K562 (cell line): ENCODE data around the gene BTN3A1. TPM values are rescaled to one million over a fixed set of nuclear protein-coding genes. Genes with fewer than 3 reads are reported as not detected.

Source experiments
- AFF1 ChIP-seq, 2 experiments: fragments of 450-650 bp; IDR thresholded peaks; 2 replicates each; pipeline ENCODE4 v1.6.1; 2018; ENCODE audit warnings: mild to moderate bottlenecking in 2 of 2, low read depth in 1 of 2; ENCODE audit not compliant: partially characterized antibody in 2 of 2
- CREB5 ChIP-seq: fragments of 250-450 bp; sonication (Bioruptor Pico); IDR thresholded peaks from 2 replicates; pipeline ENCODE4 v1.5.0; 2020; ENCODE audit warnings: mild to moderate bottlenecking
- E2F1 ChIP-seq: sonication (generic); formaldehyde crosslinking; IDR thresholded peaks from 2 replicates; pipeline ENCODE4 v1.8.1; 2023; ENCODE audit warnings: mild to moderate bottlenecking, missing genetic modification reagents, moderate library complexity
- E2F4 ChIP-seq: sonication (generic); formaldehyde crosslinking; IDR thresholded peaks from 2 replicates; pipeline ENCODE4 v1.8.0; 2022; ENCODE audit warnings: mild to moderate bottlenecking, low read depth, missing genetic modification reagents
- ELF1 ChIP-seq: fragments of 200-800 bp; sonication (Bioruptor generic); IDR thresholded peaks from 2 replicates; pipeline ENCODE4 v1.6.1; 2016; ENCODE audit warnings: missing genetic modification characterization, missing compliant biosample characterization
- ELF2 ChIP-seq: fragments of 250-450 bp; sonication (Bioruptor Pico); IDR thresholded peaks from 2 replicates; pipeline ENCODE4 v1.5.0; 2021; ENCODE audit warnings: mild to moderate bottlenecking
- NR4A1 ChIP-seq, 2 experiments: fragments of 250-450 bp in 1 of 2; fragments of 450-650 bp in 1 of 2; sonication (Bioruptor Pico) in 1 of 2; IDR thresholded peaks; 2 replicates each; pipeline versions ENCODE4 v1.4.0 to v1.6.1; 2016 to 2020; ENCODE audit warnings: mild to moderate bottlenecking in 2 of 2, missing compliant biosample characterization in 1 of 2, missing genetic modification characterization in 1 of 2, moderate library complexity in 1 of 2
- THAP12 ChIP-seq: fragments of 250-450 bp; sonication (Bioruptor Pico); IDR thresholded peaks from 2 replicates; pipeline ENCODE4 v1.9.0; 2021; ENCODE audit warnings: mild to moderate bottlenecking, inconsistent platforms
- ZBTB17 ChIP-seq: fragments of 450-650 bp; formaldehyde crosslinking; IDR thresholded peaks from 2 replicates; pipeline ENCODE4 v1.4.0; 2020; ENCODE audit warnings: mild to moderate bottlenecking
- ZNF134 ChIP-seq: fragments of 250-450 bp; sonication (Bioruptor Pico); conservative IDR thresholded peaks from 2 replicates; pipeline ENCODE4 v1.4.0; 2020
- ZNF512 ChIP-seq: IDR thresholded peaks from 2 replicates; pipeline ENCODE4 v1.6.1; 2016; ENCODE audit warnings: missing genetic modification characterization, missing compliant biosample characterization
- ZZZ3 ChIP-seq: fragments of 450-650 bp; IDR thresholded peaks from 2 replicates; pipeline ENCODE4 v1.6.1; 2016; ENCODE audit warnings: antibody characterized with exemption, mild to moderate bottlenecking, moderate library complexity
- polyA plus RNA-seq, 8 experiments: library from polyadenylated mRNA; depleted of rRNA in 4 of 8; stranded (reverse) in 5 of 8; unstranded in 3 of 8; fragments of >200 nt; fragmentation: Nextera tagmentation in 2 of 8; fragmentation: Illumina TruSeq in 1 of 8; extraction: Ambion mirVana in 2 of 8; extraction: Trizol in 1 of 8; gene quantifications; 2 replicates each; pipeline versions ENCODE4 v1.2.1 to v1.2.3, GENCODE V29; 2011 to 2014; ENCODE audit warnings: inconsistent platforms in 1 of 8, missing spikeins in 1 of 8
- total RNA-seq, 7 experiments: library from RNA; depleted of rRNA in 6 of 7; stranded (reverse); fragments of >200 nt in 6 of 7; fragmentation: Illumina TruSeq in 2 of 7; extraction: Trizol in 2 of 7; gene quantifications; 2 replicates each; pipeline versions ENCODE4 v1.2.1 to v1.2.3, GENCODE V29; 2011 to 2021; ENCODE audit warnings: low replicate concordance in 1 of 7

The BTN3A1 gene
- total and polyA plus RNA-seq, 9 of the 15 experiments (the other 6 are each of a cell fraction or from before 2014, with no cell fraction given) = 0.84 to 8.5 (median 3.9) TPM

GRCh38 chr6:26439151-26440125 lies 37.4 kb downstream of the BTN3A1 start (continued):
- TF ChIP-seq E2F4 (CRISPR knock-in tag) (no peak), ELF1 (tag) (no peak; the same call in 1 of the 2 replicates), ZNF512 (0 out of 2 replicates have a peak, but pooled peaks have one; percentile 22), E2F1 (CRISPR knock-in tag) (no peak), CREB5 (no peak), ELF2 (CRISPR knock-in tag) (0 out of 2 replicates have a peak, but pooled peaks have one; percentile 19), ZZZ3 (no peak), ZBTB17 (0 out of 2 replicates have a peak, but pooled peaks have one; percentile 38), THAP12 (CRISPR knock-in tag) (no peak), AFF1 (IDR thresholded peaks at IDR 0.05; ENCODE audit: low read depth in 1 of 2, partially characterized antibody in 2 of 2) (no peak), ZNF134 (CRISPR knock-in tag) (no peak), NR4A1 (CRISPR knock-in tag; IDR thresholded peaks at IDR 0.05) (no peak), NR4A1 (tag; IDR thresholded peaks at IDR 0.05) (0 out of 2 replicates have a peak, but pooled peaks have one; percentile 43)
